Muscle of back (tissue), 11 donors: ENCODE results near the gene PLK1. TPM values are rescaled to one million over a fixed set of nuclear protein-coding genes. Genes with fewer than 3 reads are reported as not detected.
"Not testable (repeated sequence)": the region's sequence is repeated elsewhere in the genome, so short reads cannot be mapped to it uniquely, and the experiment has no call there.

ENCODE experiments used
- DNase-seq, 3 donors: peaks; one replicate each; pipeline versions ENCODE4 v3.0.0 to v3.0.0-alpha.2; 2013
- polyA plus RNA-seq, 10 donors: library from polyadenylated mRNA; unstranded; fragments of 120-200 nt; gene quantifications; one replicate each; pipeline ENCODE4 v1.2.1, GENCODE V29; 2013; ENCODE audit not compliant: insufficient read length in 10 of 10

Gene PLK1
- polyA plus RNA-seq, 10 donors = 8.0 to 17.2 (median 12.0) TPM

DNA sequence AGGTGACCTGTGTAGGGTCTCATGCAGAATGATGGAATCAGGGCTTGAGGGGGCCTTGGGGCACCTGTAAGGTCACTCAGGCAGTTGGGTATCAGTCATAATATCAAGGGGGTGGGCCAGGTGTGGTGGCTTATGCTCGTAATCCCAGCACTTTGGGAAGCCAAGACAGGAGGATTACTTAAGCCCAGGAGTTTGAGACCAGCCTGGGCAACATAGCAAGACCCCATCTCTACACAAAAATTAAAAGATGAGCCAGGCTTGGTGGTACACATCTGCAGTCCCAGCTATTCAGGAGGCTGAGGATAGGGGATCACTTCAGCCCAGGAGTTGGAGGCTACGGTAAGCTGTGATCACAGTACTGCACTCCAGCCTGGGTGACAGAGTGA is 26.8 kb downstream of the PLK1 start:
- no peak for DNase-seq

DNA sequence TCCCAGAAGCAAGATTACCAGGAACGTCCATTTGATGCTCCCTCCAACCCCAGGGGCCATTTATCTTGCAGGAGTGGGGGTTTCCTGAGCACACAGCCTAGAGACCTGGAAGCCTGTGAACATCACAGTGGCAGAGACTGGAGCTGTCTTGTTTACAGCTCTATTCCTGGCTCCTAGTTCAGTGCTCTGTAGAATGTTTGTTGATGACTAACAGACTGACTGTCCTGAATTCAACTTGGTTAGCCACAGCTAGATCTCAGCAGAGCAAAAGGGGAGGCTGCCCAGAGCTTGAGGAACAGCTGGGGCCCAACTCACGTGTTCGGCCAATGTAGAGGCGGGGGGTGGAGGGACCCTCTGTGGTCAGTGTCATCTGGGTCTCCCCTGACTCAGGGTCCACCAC is 27.8 kb downstream of the PLK1 start:
- DNase-seq = no peak

DNA sequence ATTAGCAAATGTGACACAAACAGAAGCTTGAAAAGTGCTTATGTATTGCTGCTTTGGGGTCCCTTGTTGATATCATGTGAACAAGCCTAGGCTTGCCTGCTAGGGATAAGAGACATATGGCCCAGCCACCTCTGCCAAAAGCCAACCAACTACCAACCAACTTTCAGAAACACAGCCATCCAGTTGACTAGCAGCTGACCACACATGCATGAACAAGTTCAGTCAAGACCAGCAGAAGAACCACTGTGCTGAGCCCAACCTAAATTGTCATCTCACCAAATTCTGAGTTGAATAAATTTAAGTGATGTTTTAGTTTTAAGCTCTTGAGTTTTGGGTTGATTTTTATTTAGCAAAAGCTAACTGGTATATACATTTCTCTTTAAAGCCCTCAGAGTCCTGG is 30.8 kb downstream of the PLK1 start:
- DNase-seq = no peak

DNA sequence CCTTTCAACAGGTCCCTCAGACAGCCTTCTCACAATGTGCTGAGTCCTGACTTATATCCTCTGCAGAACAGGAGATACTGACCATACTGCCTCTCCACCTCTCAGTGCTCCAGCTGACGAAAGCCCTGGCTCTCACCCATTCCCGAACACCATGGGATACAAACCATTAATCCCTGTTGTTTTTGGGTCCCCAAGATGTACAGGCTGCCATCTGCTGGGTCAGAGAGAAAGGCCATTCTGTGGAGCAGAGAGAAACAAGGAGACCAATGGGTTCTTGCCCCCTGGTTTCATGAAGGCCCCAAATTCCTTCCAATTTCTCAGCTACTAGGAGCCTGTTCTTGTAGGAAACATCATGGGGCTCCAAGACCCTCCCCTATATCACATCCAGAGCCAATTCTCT is 31.3 kb downstream of the PLK1 start:
- no peak for DNase-seq

DNA sequence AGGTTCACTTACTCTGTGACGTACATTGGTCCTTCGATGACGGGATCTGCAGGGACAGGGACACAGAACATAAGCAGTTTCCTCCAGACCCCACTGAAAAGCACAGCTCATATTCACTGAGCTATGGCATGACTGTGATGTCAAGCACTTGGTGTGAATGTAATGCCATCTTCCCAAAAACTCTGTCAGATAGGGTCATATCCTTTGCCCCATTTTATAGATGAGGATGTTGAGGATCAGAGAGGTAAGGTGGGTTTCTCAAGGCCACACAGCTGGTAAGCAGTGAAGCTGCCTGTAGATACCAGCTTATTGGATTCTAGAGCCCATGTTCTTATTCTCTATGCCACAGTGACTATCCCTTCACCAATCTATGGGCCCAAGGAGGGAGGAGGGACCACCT is 31.8 kb downstream of the PLK1 start:
- no peak for DNase-seq

DNA sequence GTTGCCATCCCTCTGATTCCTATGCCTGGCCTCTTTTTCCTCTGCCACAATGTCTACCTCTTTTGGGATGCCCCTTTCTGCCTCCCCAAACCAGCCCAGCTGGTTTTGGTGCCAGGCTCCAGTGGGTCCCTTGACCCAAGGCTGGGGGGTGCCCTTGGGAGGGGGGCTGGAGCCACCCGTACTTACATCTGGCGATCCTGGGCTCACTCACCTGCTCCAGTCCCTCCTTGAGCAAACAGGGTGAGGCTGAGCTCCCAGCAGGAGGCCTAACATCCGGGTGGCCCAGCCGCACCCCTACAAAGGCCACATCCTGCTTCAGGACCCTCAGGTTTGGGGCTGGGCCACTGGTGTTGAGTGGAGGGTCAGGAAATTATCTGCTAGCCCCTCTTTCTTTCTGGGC is 33.1 kb downstream of the PLK1 start:
- no peak for DNase-seq

DNA sequence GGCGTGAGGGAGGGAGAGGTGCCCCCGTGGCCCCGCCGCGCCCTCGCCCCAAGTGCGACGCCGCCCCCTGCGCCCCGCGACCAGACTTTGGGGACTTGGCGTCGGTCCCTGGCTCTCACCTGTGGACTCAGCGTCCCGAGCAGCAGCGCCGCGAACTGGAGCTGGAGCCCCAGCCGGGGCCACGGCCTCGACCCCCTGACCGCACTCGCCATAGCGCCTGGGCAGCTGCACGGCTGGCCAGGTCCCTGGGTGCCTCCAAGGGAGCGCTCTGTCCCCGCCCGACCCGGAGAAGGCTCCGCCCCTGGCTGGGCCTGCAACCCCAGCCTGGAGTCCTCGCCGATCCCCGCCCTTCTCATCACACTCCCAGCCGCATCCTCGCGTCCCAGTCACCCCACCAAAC is 34.3 kb downstream of the PLK1 start, which contains the start of gene ERN2:
ERN2 (minus strand) TSS at position 247 of the 400 bp plus-strand sequence; CDS start at position 212, 35 bp downstream.
- no peak for DNase-seq

DNA sequence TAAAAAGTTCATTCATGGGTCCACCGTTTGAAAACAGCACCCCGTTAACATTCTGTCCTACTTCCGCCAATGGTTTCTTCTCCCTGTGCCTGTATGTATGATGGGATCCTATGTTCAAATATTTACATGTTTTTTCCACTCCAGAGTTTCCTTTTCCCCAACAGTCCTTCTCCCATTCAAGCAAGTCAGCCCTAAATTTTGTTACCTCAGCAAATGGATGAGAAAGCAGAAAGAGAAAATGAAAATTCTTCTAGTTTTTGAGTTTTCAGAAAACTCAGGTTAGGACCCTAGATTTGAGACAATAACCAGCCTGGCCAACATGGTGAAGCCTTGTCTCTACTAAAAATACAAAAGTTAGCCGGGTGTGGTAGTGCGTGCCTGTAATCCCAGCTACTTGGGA is 37.8 kb downstream of the PLK1 start:
- DNase-seq = no peak

DNA sequence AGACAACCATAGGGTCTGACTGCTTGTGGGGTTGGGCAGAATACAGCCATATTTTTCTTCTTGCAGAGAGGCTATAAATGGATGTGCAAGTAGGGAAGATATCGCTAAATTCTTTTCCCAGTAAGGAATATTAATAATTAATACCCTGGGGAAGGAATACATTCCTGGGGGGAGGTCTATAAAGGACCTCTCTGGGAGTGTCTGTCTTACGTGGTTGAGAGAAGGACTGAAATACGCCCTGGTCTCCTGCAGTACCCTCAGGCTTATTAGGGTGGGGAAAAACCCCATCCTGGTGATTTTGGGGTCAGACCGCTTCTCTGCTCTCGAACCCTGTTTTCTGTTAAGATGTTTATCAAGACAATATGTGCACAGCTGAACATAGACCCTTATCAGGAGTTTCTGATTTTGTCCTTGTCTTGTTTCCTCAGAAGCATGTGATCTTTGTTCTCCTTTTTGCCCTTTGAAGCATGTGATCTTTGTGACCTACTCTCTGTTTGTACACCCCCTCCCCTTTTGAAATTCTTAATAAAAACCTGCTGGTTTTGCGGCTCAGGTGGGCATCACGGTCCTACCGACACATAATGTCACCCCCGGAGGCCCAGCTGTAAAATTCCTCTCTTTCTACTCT is 44.0 kb downstream of the PLK1 start:
- DNase-seq = not testable (repeated sequence)

DNA sequence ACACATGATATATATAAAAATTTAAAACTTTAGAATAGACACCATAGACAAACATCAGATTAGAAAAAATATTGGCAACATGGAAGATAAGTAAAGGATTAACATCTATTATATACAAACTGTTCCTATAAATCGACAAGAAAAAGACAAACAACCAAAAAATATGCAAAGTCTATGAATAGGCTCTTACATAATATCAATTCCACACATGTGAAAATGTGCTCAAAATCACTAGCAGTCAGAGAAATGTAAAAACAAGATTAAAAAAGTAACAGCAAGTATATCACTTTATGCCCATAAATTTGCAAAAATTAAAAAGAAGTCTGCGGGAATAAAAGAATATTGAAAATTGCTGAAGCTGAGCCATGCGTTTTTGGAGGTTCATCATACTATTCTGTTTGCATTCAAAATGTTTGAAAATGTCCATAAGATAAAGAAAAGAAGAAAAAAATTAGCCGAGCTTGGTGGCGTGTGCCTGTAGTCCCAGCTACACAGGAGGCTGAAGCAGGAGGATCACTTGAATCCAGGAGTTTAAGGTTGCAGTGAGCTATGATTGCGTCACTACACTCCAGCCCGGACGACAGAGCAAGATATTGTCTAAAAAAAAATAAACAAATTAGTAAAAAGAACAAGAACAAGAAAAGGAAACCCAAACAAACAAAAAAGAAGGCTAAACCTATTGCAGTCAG is 45.6 kb downstream of the PLK1 start:
- DNase-seq = no peak

DNA sequence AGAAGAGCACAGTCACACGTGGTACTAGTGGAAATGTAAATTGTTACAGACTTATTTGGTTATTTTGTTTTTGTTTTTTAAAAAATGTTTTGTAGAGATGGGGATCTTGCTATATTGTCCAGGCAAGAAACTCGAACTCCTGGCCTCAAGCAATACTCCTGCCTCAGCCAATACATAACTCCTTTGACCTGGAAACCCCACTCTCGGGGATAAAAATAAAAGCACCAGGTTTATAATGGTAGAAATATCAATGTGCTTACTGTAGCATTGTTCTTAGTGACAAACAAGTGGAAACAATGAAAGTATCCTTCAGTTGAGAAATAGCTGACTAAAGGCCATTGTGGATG is 46.1 kb downstream of the PLK1 start:
- no peak for DNase-seq

DNA sequence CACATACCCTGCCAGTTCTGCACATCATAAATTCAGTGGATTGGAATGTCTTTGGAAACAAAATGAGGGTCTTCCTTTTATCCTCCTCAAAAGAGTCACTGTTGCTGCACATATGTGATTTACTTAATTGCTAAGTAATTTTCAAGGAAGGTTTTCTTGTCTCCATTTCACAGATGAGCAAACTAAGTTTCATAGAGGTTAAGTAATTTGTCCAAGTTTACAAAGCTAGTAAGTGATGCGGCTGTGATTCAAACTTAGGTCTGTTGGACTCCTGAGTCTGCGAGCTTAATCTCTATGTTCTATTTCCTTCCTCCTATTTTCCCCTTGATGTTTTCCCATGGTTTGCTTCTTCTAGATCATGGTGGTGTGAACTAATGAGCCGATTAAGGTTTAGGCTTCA is 48.0 kb downstream of the PLK1 start:
- DNase-seq = no peak

DNA sequence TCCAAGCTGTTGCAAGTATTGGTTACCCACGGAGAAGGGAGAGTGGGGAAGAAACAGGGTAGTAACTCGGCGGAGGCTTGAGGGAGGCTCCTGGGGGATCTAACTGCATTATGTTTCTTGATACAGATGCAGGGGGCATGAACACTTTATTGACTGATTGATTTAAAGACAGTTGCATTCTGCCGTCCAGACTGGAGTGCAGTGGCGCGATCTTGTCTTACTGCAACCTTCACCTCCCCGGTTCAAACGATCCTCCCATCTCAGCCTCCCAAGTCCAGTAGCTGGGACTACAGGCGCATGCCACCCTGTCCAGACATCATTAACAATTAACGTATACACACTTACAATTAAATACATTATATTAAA is 49.4 kb downstream of the PLK1 start:
- DNase-seq = no peak

DNA sequence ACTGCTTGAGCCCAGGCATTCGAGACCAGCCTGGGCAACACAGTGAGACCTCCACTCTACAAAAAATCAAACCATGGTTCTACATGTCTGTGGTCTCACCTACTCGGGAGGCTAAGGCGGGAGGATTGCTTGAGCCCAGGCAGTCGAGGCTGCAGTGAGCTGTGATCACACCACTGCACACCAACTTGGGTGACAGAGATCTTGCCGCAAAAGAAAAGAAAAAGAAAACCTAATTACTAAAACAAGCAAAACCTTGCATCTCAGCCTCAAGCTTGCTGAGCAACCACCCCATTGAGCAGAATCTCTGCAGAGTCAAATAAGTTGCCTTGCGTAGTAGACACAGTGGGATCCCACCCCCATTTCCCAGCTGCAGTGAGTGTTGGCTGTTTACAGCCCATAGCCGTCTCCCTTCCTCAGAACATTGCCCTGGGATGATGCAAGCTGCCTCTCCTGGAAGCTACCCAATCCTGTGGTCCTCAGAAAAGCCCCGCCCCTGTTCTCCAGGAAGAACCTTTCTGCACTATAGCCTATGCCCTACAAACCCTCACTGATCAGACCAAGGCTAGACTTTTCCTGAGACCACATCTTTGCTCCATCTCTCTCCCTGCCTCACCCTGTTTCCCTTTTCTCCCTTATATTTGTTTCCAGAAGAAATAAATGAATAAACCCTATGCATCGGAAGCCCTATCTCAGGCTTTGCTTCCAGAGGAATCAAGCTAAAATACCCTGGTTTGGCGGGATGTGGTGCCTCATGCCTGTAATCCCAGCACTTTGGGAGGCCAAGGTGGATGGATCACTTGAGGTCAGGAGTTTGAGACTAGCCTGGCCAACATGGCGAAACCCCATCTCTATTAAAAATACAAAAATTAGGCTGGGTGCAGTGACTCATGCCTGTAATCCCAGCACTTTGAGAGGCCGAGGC is 51.1 kb downstream of the PLK1 start:
- DNase-seq = no peak

DNA sequence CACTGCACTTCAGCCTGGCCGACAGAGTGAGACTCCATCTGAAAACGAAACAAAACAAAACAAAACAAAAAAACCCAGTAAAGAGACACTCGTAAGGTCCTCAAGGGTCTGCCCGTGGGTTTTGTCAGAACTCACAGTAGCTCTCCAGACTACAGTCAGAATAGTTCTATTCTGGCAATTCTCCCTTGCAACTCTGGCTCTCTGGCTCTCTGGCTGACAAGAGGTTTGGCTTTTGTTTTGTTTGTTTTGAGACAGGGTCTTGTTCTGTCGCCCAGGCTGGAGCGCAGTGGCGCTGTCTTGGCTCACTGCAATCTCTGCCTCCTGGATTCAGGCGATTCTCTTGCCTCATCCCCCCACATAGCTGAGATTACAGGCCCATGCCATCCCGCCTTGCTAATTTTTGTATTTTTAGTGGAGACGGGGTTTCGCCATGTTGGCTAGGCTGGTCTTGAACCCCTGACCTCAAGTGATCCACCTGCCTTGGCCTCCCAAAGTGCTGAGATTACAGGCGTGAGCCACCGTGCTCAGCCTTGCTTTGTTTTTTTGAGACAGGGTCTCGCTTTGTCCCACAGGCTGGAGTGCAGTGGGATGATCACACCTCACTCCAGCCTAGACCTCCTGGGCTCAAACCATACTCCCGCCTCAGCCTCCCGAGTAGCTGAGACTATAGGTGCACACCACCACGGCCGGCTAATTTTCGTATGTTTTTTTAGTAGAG is 55.6 kb downstream of the PLK1 start:
- no peak for DNase-seq

DNA sequence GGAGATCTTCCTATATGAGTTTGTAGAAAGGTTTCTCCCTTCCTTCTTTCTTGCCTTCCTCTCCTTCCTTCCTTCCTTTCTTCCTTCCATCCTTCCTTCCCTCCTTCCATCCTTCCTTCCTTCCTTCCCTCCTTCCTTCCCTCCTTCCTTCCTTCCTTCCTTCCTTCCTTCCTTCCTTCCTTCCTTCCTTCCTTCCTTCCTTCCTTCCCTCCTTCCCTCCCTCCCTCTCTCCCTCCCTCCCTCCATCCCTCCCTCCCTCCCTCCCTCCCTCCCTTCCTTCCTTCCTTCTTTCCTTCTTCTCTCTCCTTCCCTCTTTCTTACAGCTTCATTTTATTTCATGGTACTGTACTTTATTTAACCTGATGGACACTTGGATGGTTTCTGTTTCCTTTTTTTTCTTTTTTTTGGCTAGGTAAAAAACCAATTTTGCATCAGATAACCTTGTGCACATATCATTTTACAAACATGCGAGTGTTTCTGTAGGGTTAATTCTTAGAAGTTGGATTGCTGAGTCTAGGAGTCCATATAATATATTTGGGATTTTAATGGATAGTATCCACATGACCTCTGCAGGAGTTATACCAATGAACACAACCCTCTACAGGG is 58.8 kb downstream of the PLK1 start:
- not testable (repeated sequence) for DNase-seq

DNA sequence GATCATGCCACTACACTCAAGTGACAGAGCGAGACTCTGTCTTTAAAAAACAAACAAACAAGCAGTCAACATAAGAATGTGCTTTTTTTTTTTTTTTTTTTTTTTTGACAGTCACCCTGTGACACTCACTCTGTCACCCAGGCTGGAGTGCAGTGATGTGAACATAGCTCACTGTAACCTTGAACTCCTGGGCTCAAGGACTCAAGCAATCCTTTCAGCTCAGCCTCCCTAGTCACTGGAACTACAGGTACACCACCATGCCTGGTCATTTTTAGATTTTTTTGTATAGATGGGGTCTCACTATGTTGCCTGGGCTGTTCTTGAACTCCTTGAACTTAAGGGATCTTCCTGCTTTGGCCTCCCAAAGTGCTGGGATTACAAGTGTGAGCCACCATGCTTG is 60.8 kb downstream of the PLK1 start:
- DNase-seq = no peak
